ENCODE measurements around the gene MMP11. TPM values are rescaled to one million over a fixed set of nuclear protein-coding genes. Genes with fewer than 3 reads are reported as not detected.

Gene MMP11
- total and polyA plus RNA-seq, 2 of the 13 experiments (the other 11 are each of a cell fraction or from before 2014, with no cell fraction given), result 8.9 to 28.6 TPM

GRCh38 chr22:23774114-23774921 lies 1.7 kb downstream of the MMP11 start (continued):
- TF ChIP-seq ZSCAN25 (CRISPR knock-in tag; IDR thresholded peaks at IDR 0.05) (peak; percentile 56; the same call in 1 of the 2 replicates), ZSCAN22 (CRISPR knock-in tag; IDR thresholded peaks at IDR 0.05) (no peak), HDAC6 (IDR thresholded peaks at IDR 0.05; ENCODE audit: low read depth, low read length) (no peak), ZNF383 (CRISPR knock-in tag; IDR thresholded peaks at IDR 0.05; ENCODE audit: borderline replicate concordance) (no peak), MEF2D (CRISPR knock-in tag; IDR thresholded peaks at IDR 0.05) (no peak; the same call in 1 of the 2 replicates), CREM (IDR thresholded peaks at IDR 0.05) (peak; percentile 82), CREM (CRISPR knock-in tag; IDR thresholded peaks at IDR 0.05) (no peak), ZNF556 (CRISPR knock-in tag; IDR thresholded peaks at IDR 0.05; ENCODE audit: borderline replicate concordance) (no peak; the same call in 1 of the 2 replicates), TFDP2 (CRISPR knock-in tag; IDR thresholded peaks at IDR 0.05) (no peak; the same call in 1 of the 2 replicates), ZNF770 (CRISPR knock-in tag; IDR thresholded peaks at IDR 0.05) (no peak), ZBTB3 (CRISPR knock-in tag; IDR thresholded peaks at IDR 0.05; ENCODE audit: borderline replicate concordance, low read depth) (no peak), TCF7L2 (IDR thresholded peaks at IDR 0.05; ENCODE audit: low read depth, low read length) (no peak), NFKB2 (CRISPR knock-in tag; IDR thresholded peaks at IDR 0.05; ENCODE audit: borderline replicate concordance) (no peak), KLF11 (CRISPR knock-in tag; IDR thresholded peaks at IDR 0.05) (no peak), ZNF780A (CRISPR knock-in tag; IDR thresholded peaks at IDR 0.05) (no peak), DZIP1 (CRISPR knock-in tag; IDR thresholded peaks at IDR 0.05) (no peak), SAFB2 (CRISPR knock-in tag; IDR thresholded peaks at IDR 0.05; ENCODE audit: borderline replicate concordance, low read depth) (no peak), ZFP90 (CRISPR knock-in tag; IDR thresholded peaks at IDR 0.05; ENCODE audit: borderline replicate concordance) (peak; percentile 72; the same call in 1 of the 2 replicates), POLR2G (IDR thresholded peaks at IDR 0.05; ENCODE audit: low read depth, low read length) (peak; percentile 51; the same call in 1 of the 2 replicates), WIZ (CRISPR knock-in tag; IDR thresholded peaks at IDR 0.05) (no peak), POGK (CRISPR knock-in tag; conservative IDR thresholded peaks at IDR 0.05) (peak; percentile 77; the same call in 1 of the 2 replicates), ATAD3A (CRISPR knock-in tag; IDR thresholded peaks at IDR 0.05) (no peak)
